HUES6 (cell line): ENCODE measurements around the gene ZNF341.

Experiments used
- H3K27ac ChIP-seq: 2 replicates; pipeline ENCODE4 v1.7.0; 2013; ENCODE audit warnings: low read depth, mild to moderate bottlenecking, low read length, inconsistent platforms
- H3K27me3 ChIP-seq: 2 replicates; pipeline ENCODE4 v1.6.1; 2013; ENCODE audit warnings: low read length; ENCODE audit not compliant: control insufficient read depth, insufficient read depth
- H3K36me3 ChIP-seq: 2 replicates; pipeline ENCODE4 v1.6.1; 2013; ENCODE audit warnings: low read length; ENCODE audit not compliant: control insufficient read depth, insufficient read depth
- H3K4me1 ChIP-seq: 2 replicates; pipeline ENCODE4 v1.6.1; 2013; ENCODE audit warnings: low read length; ENCODE audit not compliant: control insufficient read depth, insufficient read depth
- H3K4me3 ChIP-seq: 2 replicates; pipeline ENCODE4 v1.5.1; 2013; ENCODE audit warnings: low read depth, low read length
- H3K9ac ChIP-seq: one replicate; pipeline ENCODE4 v1.6.1; 2013; ENCODE audit warnings: mild to moderate bottlenecking, low read length
- H3K9me3 ChIP-seq: 2 replicates; pipeline ENCODE4 v1.6.1; 2013; ENCODE audit warnings: low read depth, low read length; ENCODE audit not compliant: control insufficient read depth, insufficient read depth

ZNF341 gene

GRCh38 chr20:33815671-33816070 is 83.9 kb downstream of the ZNF341 start:
- no peaks in the 10 kb centered on the region for H3K9me3 ChIP-seq
- no peaks in the 10 kb centered on the region for H3K27me3 ChIP-seq
- H3K36me3 ChIP-seq = peaks cover 7% of the 10 kb centered on the region
- H3K4me1 ChIP-seq = peaks cover 6% of the 10 kb centered on the region
- H3K27ac ChIP-seq = no peak overlapping the region
- H3K4me3 ChIP-seq = no peak overlapping the region
- no peak overlapping the region for H3K9ac ChIP-seq

GRCh38 chr20:33816191-33816590 is 84.4 kb downstream of the ZNF341 start:
- H3K9ac ChIP-seq = no peak overlapping the region
- H3K9me3 ChIP-seq = no peaks in the 10 kb centered on the region
- no peak overlapping the region for H3K27ac ChIP-seq
- peaks cover 7% of the 10 kb centered on the region for H3K36me3 ChIP-seq
- peaks cover 6% of the 10 kb centered on the region for H3K4me1 ChIP-seq
- H3K4me3 ChIP-seq = no peak overlapping the region
- H3K27me3 ChIP-seq = no peaks in the 10 kb centered on the region

GRCh38 chr20:33817411-33817810 is 85.6 kb downstream of the ZNF341 start:
- no peak overlapping the region for H3K9ac ChIP-seq
- no peak overlapping the region for H3K27ac ChIP-seq
- H3K36me3 ChIP-seq = peaks cover 7% of the 10 kb centered on the region
- peaks cover 5% of the 10 kb centered on the region for H3K4me1 ChIP-seq
- no peaks in the 10 kb centered on the region for H3K27me3 ChIP-seq
- no peak overlapping the region for H3K4me3 ChIP-seq
- H3K9me3 ChIP-seq = no peaks in the 10 kb centered on the region

- peaks cover 7% of the 10 kb centered on the region for H3K36me3 ChIP-seq
- no peaks in the 10 kb centered on the region for H3K27me3 ChIP-seq
- no peak overlapping the region for H3K4me3 ChIP-seq
- no peaks in the 10 kb centered on the region for H3K9me3 ChIP-seq
- H3K4me1 ChIP-seq = peaks cover 3% of the 10 kb centered on the region; the same call in 1 of the 2 replicates
- H3K27ac ChIP-seq = no peak overlapping the region
- no peak overlapping the region for H3K9ac ChIP-seq
These were observed 87.7 kb downstream of the ZNF341 start for GRCh38 chr20:33819456-33819855.

DNA sequence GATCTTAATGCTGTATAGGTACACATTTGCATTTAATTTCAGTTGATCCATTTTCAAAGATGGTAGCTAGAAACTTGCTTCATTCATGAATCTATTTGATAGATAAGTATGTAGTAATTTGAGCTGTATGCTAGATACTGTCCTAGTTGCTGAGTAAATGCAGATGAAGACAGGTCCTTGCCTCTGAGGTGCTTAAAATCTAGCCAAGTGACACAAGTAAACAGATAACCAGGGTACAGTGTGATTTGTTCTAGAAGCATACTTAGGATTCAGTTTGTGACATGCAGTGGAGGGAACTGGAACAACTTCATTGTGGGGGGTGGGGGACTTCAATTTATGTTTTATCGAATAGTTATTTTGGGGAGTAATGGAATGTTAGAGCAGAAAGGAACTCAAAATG is 88.6 kb downstream of the ZNF341 start:
- Histone ChIP-seq H3K4me3 (no peak overlapping the region), H3K9me3 (no peaks in the 10 kb centered on the region), H3K27ac (no peak overlapping the region), H3K27me3 (no peaks in the 10 kb centered on the region), H3K4me1 (peaks cover 12% of the 10 kb centered on the region; the same call in 1 of the 2 replicates), H3K9ac (no peak overlapping the region), H3K36me3 (peaks cover 4% of the 10 kb centered on the region)

GRCh38 chr20:33821270-33821836 is 89.6 kb downstream of the ZNF341 start:
- no peaks in the 10 kb centered on the region for H3K36me3 ChIP-seq
- H3K9me3 ChIP-seq = no peaks in the 10 kb centered on the region
- no peaks in the 10 kb centered on the region for H3K27me3 ChIP-seq
- H3K4me3 ChIP-seq = no peak overlapping the region
- H3K27ac ChIP-seq = no peak overlapping the region
- peaks cover 22% of the 10 kb centered on the region for H3K4me1 ChIP-seq
- H3K9ac ChIP-seq = no peak overlapping the region

DNA sequence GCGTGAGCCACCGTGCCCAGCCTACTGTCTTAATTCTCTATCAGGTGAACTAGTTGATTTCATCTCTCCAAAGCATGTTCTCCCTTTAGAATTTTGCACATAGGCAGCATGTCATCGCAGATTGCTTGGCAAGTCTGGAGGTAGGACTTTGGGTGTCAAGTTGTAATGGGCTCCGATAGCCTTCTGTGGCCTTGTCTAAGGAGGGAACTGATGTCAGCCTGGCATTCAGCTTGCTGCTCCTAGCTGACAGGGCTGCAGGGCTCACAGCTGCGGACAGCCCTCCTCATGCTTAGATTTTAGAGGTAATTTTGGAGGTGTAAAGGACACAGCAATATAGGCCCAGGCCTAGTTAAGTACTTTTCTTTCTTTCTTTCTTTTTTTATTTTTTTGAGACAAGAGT is 90.6 kb downstream of the ZNF341 start:
- Histone ChIP-seq H3K9me3 (no peaks in the 10 kb centered on the region), H3K27ac (no peak overlapping the region), H3K4me1 (peaks cover 31% of the 10 kb centered on the region), H3K27me3 (no peaks in the 10 kb centered on the region), H3K9ac (no peak overlapping the region), H3K36me3 (no peaks in the 10 kb centered on the region), H3K4me3 (no peak overlapping the region)

GRCh38 chr20:33822991-33823390 is 91.2 kb downstream of the ZNF341 start:
- H3K27ac ChIP-seq = no peak overlapping the region
- peaks cover 37% of the 10 kb centered on the region for H3K4me1 ChIP-seq

DNA sequence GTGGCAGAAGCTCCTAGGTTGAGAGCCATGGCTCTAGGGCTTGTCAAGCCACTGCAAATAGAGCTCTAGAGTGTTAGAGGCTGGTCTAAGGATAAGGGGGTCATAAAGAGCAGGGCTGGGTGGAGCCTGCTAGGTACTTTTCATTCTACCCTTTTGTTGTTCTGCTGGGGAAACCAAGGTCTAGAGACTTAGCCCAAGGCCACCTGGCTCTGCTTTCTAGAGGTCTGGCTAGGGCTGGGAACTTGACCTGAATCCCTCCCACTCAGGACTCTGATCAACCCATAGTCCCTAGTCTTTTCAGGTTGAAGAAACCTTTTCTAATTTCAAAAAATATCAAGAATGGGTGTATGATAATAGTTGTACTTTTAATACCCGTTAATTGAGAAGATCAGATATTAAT is 93.1 kb downstream of the ZNF341 start:
- Histone ChIP-seq H3K4me3 (no peak overlapping the region), H3K36me3 (no peaks in the 10 kb centered on the region), H3K27ac (no peak overlapping the region), H3K9me3 (no peaks in the 10 kb centered on the region), H3K4me1 (peaks cover 39% of the 10 kb centered on the region), H3K27me3 (no peaks in the 10 kb centered on the region), H3K9ac (no peak overlapping the region)

More at GRCh38 chr20:33822991-33823390, 91.2 kb downstream of the ZNF341 start:
- H3K9me3 ChIP-seq = no peaks in the 10 kb centered on the region
- no peaks in the 10 kb centered on the region for H3K27me3 ChIP-seq
- no peak overlapping the region for H3K4me3 ChIP-seq
- no peak overlapping the region for H3K9ac ChIP-seq
- no peaks in the 10 kb centered on the region for H3K36me3 ChIP-seq

GRCh38 chr20:33825340-33826269 is 93.8 kb downstream of the ZNF341 start:
- Histone ChIP-seq H3K4me3 (no peak overlapping the region), H3K27ac (no peak overlapping the region)

DNA sequence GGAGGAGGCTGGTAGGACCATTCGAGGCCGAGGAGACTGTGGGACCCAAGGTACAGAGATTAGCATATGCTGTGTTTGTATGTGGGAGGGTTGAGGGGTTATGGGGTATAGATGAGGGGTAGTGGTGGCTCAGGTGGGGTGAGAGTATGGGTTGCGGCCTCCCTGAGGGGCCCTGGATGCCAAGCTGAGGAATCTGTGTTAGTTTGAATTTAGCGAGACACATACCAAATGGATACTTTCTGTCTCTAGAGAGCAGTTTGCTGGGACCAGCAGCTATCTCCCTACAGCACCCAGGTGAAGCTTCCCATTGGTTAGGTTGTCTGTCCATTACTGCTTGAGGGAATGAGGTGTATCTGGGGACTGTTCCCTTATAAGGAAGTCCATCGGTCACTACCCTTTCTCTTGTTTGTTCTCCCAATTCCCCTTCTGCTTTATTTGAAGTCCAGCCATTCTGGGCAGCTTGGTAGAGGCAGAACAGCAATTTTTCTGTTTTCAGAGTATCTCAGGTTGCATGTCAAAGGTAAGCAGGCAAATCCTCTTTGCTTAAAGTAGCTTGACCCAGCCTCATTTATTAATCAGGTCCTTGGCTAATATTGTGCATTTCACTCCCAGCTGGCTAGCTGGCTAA is 94.6 kb downstream of the ZNF341 start:
- Histone ChIP-seq H3K27me3 (no peaks in the 10 kb centered on the region), H3K9ac (no peak overlapping the region), H3K4me1 (peaks cover 42% of the 10 kb centered on the region), H3K4me3 (no peak overlapping the region), H3K36me3 (no peaks in the 10 kb centered on the region), H3K9me3 (no peaks in the 10 kb centered on the region), H3K27ac (no peak overlapping the region)

More at GRCh38 chr20:33825340-33826269, 93.8 kb downstream of the ZNF341 start:
- Histone ChIP-seq H3K9ac (no peak overlapping the region), H3K4me1 (peaks cover 42% of the 10 kb centered on the region), H3K27me3 (no peaks in the 10 kb centered on the region), H3K9me3 (no peaks in the 10 kb centered on the region), H3K36me3 (no peaks in the 10 kb centered on the region)
